ENCODE measurements around the gene CYB5A. TPM values are rescaled to one million over a fixed set of nuclear protein-coding genes. Genes with fewer than 3 reads are reported as not detected.

Gene CYB5A
- total and polyA plus RNA-seq, 7 donors: 13.4 to 35.6 (median 27.0) TPM

DNA sequence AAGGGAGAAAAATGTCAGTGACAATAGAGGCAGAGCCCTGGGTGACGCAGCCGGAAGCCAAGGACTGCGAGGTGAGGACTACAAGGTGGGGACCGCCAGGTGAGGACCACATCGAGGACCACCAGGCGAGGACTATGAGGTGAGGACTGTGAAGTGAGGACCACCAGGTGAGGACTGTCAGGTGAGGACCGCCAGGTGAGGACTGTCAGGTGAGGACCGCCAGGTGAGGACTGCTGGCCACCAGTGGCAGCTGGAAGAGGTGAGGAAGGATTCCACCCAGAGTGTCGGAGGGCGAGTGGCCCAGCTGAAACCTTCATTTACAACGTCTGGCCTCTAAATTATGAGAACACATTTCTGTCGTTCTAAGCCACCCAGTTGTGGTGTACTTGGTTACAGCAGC lies 41.6 kb downstream of the CYB5A start:
- Histone ChIP-seq H3K9me3 (no peaks in the 10 kb centered on the region), H3K36me3 (ENCODE audit: insufficient read depth in 1 of 2, low read depth in 1 of 2) (peaks cover 0 to 7% of the 10 kb centered on the region in 2 donors), H3K4me1 (peaks cover 8% of the 10 kb centered on the region), H3K4me3 (no peak overlapping the region), H3K27ac (no peak overlapping the region), H3K27me3 (ENCODE audit: insufficient read depth in 3 of 3, low read length in 2 of 3) (no peaks in the 10 kb centered on the region)
- TF ChIP-seq, protein P1, sequence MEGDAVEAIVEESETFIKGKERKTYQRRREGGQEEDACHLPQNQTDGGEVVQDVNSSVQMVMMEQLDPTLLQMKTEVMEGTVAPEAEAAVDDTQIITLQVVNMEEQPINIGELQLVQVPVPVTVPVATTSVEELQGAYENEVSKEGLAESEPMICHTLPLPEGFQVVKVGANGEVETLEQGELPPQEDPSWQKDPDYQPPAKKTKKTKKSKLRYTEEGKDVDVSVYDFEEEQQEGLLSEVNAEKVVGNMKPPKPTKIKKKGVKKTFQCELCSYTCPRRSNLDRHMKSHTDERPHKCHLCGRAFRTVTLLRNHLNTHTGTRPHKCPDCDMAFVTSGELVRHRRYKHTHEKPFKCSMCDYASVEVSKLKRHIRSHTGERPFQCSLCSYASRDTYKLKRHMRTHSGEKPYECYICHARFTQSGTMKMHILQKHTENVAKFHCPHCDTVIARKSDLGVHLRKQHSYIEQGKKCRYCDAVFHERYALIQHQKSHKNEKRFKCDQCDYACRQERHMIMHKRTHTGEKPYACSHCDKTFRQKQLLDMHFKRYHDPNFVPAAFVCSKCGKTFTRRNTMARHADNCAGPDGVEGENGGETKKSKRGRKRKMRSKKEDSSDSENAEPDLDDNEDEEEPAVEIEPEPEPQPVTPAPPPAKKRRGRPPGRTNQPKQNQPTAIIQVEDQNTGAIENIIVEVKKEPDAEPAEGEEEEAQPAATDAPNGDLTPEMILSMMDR (IDR thresholded peaks at IDR 0.05): no peak
- WGBS, 3 donors: 91 to 92% (median 92%) methylated on average over 12 of the region's 12 CpGs
- intact Hi-C loops (cut with DNase I): loop anchor here in 1 of 2 donors (2.0 kb wide), 1 partner anchor 19 kb away; no protein-coding TSS in a partner anchor
- ATAC-seq (no peak), DNase-seq (no peak)

DNA sequence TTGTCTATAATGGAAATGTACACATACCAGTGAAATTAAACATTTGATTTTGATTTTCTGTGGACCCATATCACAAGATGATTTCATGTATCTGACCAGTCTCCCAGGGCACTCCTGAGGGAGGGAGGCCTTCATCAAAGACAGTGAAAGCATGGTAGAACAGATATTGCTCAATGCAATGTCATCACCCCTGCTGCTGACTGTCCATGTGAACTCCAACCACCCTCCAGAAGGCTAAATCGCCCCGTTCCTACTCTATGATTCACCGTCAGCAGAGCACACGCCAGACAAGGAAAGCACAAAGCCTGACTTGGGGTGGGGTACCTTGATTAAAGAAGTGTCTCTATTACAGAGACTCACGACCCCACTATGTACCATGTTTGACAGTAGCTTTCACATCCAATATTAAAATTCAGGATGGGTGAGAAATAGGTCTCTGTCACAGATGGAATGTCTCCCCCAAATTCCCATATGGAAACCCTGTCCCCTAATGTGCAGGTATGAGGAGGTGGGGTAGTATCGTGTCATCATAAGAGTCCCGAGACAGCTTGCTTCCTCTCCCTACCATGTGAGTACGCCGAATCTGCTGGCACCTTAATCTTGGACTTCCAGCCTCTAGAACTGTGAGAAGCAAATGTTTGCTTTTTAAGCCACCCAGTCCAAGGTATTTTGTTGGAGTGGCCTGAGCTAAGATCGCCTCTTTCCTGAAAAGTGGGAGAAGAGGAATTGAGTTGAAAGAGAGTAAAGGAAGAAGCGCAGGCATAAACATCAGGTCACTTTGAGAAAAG lies 42.4 kb downstream of the CYB5A start:
- Histone ChIP-seq H3K27me3 (ENCODE audit: insufficient read depth in 3 of 3, low read length in 2 of 3) (no peaks in the 10 kb centered on the region), H3K36me3 (ENCODE audit: insufficient read depth in 1 of 2, low read depth in 1 of 2) (peaks cover 0 to 7% of the 10 kb centered on the region in 2 donors), H3K4me1 (peaks cover 8% of the 10 kb centered on the region), H3K4me3 (no peak overlapping the region), H3K27ac (no peak overlapping the region), H3K9me3 (no peaks in the 10 kb centered on the region)
- TF ChIP-seq, protein P1 (IDR thresholded peaks at IDR 0.05): no peak
- ATAC-seq (peak in 1 of 4 donors; percentile 47), DNase-seq (no peak)
- intact Hi-C loops (cut with DNase I): no loop called here
- WGBS, 3 donors: 91 to 93% (median 92%) methylated on average over 11 of the region's 11 CpGs

DNA sequence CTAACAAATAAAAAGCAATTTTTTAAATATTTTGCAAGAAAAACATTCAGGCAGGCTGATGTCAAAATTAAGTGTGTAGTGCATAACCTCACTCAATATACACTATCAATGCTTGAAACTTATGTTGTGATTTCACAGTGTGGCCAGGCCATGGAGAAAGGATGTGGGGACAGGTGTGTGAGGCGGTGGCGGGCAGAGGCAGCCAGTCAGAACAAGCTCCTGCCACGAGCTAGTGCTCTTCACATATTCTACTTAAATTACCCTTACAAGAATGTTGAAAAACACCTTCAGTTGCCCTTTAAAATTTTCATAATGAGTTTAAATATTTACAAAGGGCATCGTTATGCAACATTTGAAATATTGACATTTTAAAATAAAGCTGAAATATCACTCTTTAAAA lies 43.2 kb downstream of the CYB5A start:
- Histone ChIP-seq H3K36me3 (ENCODE audit: insufficient read depth in 1 of 2, low read depth in 1 of 2) (peaks cover 0 to 7% of the 10 kb centered on the region in 2 donors), H3K27ac (no peak overlapping the region), H3K9me3 (no peaks in the 10 kb centered on the region), H3K27me3 (ENCODE audit: insufficient read depth in 3 of 3, low read length in 2 of 3) (no peaks in the 10 kb centered on the region), H3K4me1 (peaks cover 8% of the 10 kb centered on the region), H3K4me3 (no peak overlapping the region)
- intact Hi-C loops (cut with DNase I): no loop called here
- TF ChIP-seq, protein P1 (IDR thresholded peaks at IDR 0.05): no peak
- ATAC-seq (no peak), DNase-seq (no peak)
- 74 to 79% (median 77%) methylated on average over 4 of the region's 4 CpGs for WGBS, 3 donors

DNA sequence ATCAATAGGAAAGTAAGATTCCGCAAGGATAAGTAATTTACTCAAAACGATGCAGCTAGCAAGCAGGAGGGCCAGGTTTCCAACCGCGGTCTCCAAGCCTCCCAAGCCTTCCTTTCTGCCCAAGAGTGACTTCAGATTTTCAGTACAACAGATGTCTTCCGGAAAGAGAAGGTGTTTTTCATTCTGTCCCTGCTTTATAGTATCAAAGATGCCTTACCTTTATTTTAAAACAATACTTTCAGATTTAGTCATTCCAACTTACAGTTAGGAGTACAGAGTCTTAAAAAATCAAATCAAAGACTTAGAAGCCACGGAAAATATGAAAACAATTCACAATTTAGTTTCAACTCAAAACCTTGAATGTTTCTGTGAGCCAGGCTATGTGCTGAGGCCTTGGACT lies 43.6 kb downstream of the CYB5A start:
- H3K4me3 ChIP-seq: no peak overlapping the region
- no peak for DNase-seq
- H3K36me3 ChIP-seq (ENCODE audit: insufficient read depth in 1 of 2, low read depth in 1 of 2): peaks cover 0 to 4% of the 10 kb centered on the region in 2 donors
- intact Hi-C loops (cut with DNase I): no loop called here
- no peaks in the 10 kb centered on the region for H3K27me3 ChIP-seq (ENCODE audit: insufficient read depth in 3 of 3, low read length in 2 of 3)
- H3K4me1 ChIP-seq: peaks cover 8% of the 10 kb centered on the region
- no peak for ATAC-seq
- no peaks in the 10 kb centered on the region for H3K9me3 ChIP-seq
- H3K27ac ChIP-seq: no peak overlapping the region
- TF ChIP-seq, protein P1 (IDR thresholded peaks at IDR 0.05): no peak
- WGBS, 3 donors: 91 to 96% (median 93%) methylated on average over 6 of the region's 6 CpGs
